DOHH2 (cell line): Measurements from ENCODE around the gene MYOZ3.

Experiments
- H3F3A ChIP-seq: fragments of 200-600 bp; sonication (generic), shearing (Covaris generic); 2 replicates; pipeline ENCODE4 v1.6.0; 2016; ENCODE audit warnings: antibody characterized with exemption, mild to moderate bottlenecking; ENCODE audit not compliant: control insufficient read depth, insufficient read depth
- H3K27ac ChIP-seq: fragments of 200-600 bp; sonication (generic); 2 replicates; pipeline ENCODE4 v1.5.1; 2014; ENCODE audit warnings: low read depth, mild to moderate bottlenecking, low read length, moderate library complexity
- H3K27me3 ChIP-seq: fragments of 200-600 bp; sonication (generic); 2 replicates; pipeline ENCODE4 v1.6.1; 2014; ENCODE audit warnings: mild to moderate bottlenecking, low read length, mixed read lengths; ENCODE audit not compliant: control insufficient read depth
- H3K36me3 ChIP-seq: fragments of 200-600 bp; sonication (generic); 2 replicates; pipeline ENCODE4 v1.6.1; 2014; ENCODE audit warnings: mild to moderate bottlenecking, low read length, moderate library complexity, mixed read lengths; ENCODE audit not compliant: control insufficient read depth
- H3K4me1 ChIP-seq: fragments of 200-600 bp; sonication (generic); 2 replicates; pipeline ENCODE4 v1.6.1; 2014; ENCODE audit warnings: mild to moderate bottlenecking, low read length, mixed read lengths; ENCODE audit not compliant: control insufficient read depth
- H3K4me2 ChIP-seq: fragments of 200-600 bp; sonication (generic); 2 replicates; pipeline ENCODE4 v1.6.0; 2014; ENCODE audit warnings: mild to moderate bottlenecking, low read length, moderate library complexity
- H3K4me3 ChIP-seq: fragments of 200-600 bp; sonication (generic); 2 replicates; pipeline ENCODE4 v1.5.1; 2014; ENCODE audit warnings: mild to moderate bottlenecking, low read length, mixed read lengths
- H3K79me2 ChIP-seq: fragments of 200-600 bp; sonication (generic); 2 replicates; pipeline ENCODE4 v1.6.1; 2014; ENCODE audit warnings: mild to moderate bottlenecking, low read length, mixed read lengths; ENCODE audit not compliant: control insufficient read depth
- H3K9me2 ChIP-seq: fragments of 200-600 bp; sonication (generic); replicated peaks from 2 replicates; pipeline ENCODE4 v1.6.1; 2014; ENCODE audit warnings: mild to moderate bottlenecking, low read length, mixed read lengths; ENCODE audit not compliant: control insufficient read depth
- H3K9me3 ChIP-seq: fragments of 200-600 bp; sonication (generic); 2 replicates; pipeline ENCODE4 v1.6.1; 2014; ENCODE audit warnings: antibody characterized with exemption, low read length, mixed read lengths; ENCODE audit not compliant: control insufficient read depth, insufficient read depth
- H4K20me1 ChIP-seq: fragments of 200-600 bp; sonication (generic); 2 replicates; pipeline ENCODE4 v1.6.0; 2014; ENCODE audit warnings: low read depth, mild to moderate bottlenecking, antibody characterized with exemption, low read length, moderate library complexity; ENCODE audit not compliant: control insufficient read depth, insufficient read depth
- CTCF ChIP-seq: fragments of 200-600 bp; sonication (generic); IDR thresholded peaks from one replicate; pipeline ENCODE4 v1.5.1; 2014; ENCODE audit warnings: antibody characterized with exemption, mild to moderate bottlenecking, low read depth, low read length; ENCODE audit not compliant: poor library complexity, severe bottlenecking
- EZH2phosphoT487 ChIP-seq: fragments of 200-600 bp; sonication (generic); IDR thresholded peaks from 2 replicates; pipeline ENCODE4 v1.6.1; 2017; ENCODE audit warnings: borderline replicate concordance, mild to moderate bottlenecking, antibody characterized with exemption, low read length, moderate library complexity, mixed read lengths

The MYOZ3 gene

GRCh38 chr5:150651382-150651781 is 9.7 kb upstream of the MYOZ3 start:
- Histone ChIP-seq H3K36me3 (no peaks in the 10 kb centered on the region), H3F3A (no peaks in the 10 kb centered on the region), H3K27me3 (peaks cover 11% of the 10 kb centered on the region), H3K27ac (no peak overlapping the region), H3K4me1 (peaks cover 6% of the 10 kb centered on the region), H3K4me3 (no peak overlapping the region), H3K9me3 (no peaks in the 10 kb centered on the region), H3K79me2 (no peaks in the 10 kb centered on the region), H3K9me2 (no peaks in the 10 kb centered on the region), H4K20me1 (no peaks in the 10 kb centered on the region), H3K4me2 (no peak overlapping the region)
- TF ChIP-seq CTCF (no peak), EZH2phosphoT487 (no peak)

GRCh38 chr5:150651924-150652671 is 9.0 kb upstream of the MYOZ3 start:
- TF ChIP-seq CTCF (no peak), EZH2phosphoT487 (no peak)
- no peak overlapping the region for H3K4me2 ChIP-seq
- no peak overlapping the region for H3K27ac ChIP-seq

GRCh38 chr5:150653145-150653761 is 7.8 kb upstream of the MYOZ3 start:
- H3K4me2 ChIP-seq = no peak overlapping the region
- H3K79me2 ChIP-seq = no peaks in the 10 kb centered on the region
- H3K4me1 ChIP-seq = peaks cover 12% of the 10 kb centered on the region
- no peak overlapping the region for H3K27ac ChIP-seq
- no peaks in the 10 kb centered on the region for H3F3A ChIP-seq
- no peaks in the 10 kb centered on the region for H3K9me2 ChIP-seq
- TF ChIP-seq EZH2phosphoT487 (no peak), CTCF (no peak)
- H3K27me3 ChIP-seq = peaks cover 11% of the 10 kb centered on the region
- no peaks in the 10 kb centered on the region for H4K20me1 ChIP-seq
- H3K4me3 ChIP-seq = no peak overlapping the region
- no peaks in the 10 kb centered on the region for H3K9me3 ChIP-seq
- H3K36me3 ChIP-seq = no peaks in the 10 kb centered on the region

More at GRCh38 chr5:150651924-150652671, 9.0 kb upstream of the MYOZ3 start:
- H3K9me2 ChIP-seq = no peaks in the 10 kb centered on the region
- H3K79me2 ChIP-seq = no peaks in the 10 kb centered on the region
- H3K36me3 ChIP-seq = no peaks in the 10 kb centered on the region
- H4K20me1 ChIP-seq = no peaks in the 10 kb centered on the region
- no peaks in the 10 kb centered on the region for H3K9me3 ChIP-seq
- H3K4me3 ChIP-seq = no peak overlapping the region
- peaks cover 11% of the 10 kb centered on the region for H3K27me3 ChIP-seq
- no peaks in the 10 kb centered on the region for H3F3A ChIP-seq
- peaks cover 10% of the 10 kb centered on the region for H3K4me1 ChIP-seq
